HCT116 (cell line): Measurements from ENCODE around the gene BPIFB3. TPM values are rescaled to one million over a fixed set of nuclear protein-coding genes. Genes with fewer than 3 reads are reported as not detected.

Source experiments
- ATAC-seq: fragments of 200-7000 bp; cut with Tn5 transposase; 2 replicates; pipeline ENCODE4 v1.9.1; 2020; ENCODE audit warnings: mild to moderate bottlenecking, moderate library complexity
- Bru-seq: library from RNA; stranded (reverse); fragments of 400-500 nt; gene quantifications from one replicate; lab custom pipeline; 2021; lab: Mats Ljungman, UMichigan
- BruChase-seq, 2 experiments: library from RNA; stranded (reverse); fragments of 400-500 nt; gene quantifications; one replicate each; lab custom pipeline; 2021; lab: Mats Ljungman, UMichigan
- BruUV-seq: library from RNA; stranded (reverse); fragments of 400-500 nt; replicated peaks from 2 replicates; lab custom pipeline; 2021; lab: Mats Ljungman, UMichigan
- CTCF ChIA-PET: fragments of 300-600 bp; sonication (Branson Sonifier 250); formaldehyde crosslinking; loops from one replicate; lab custom pipeline; 2021; ENCODE audit warnings: antibody characterized with exemption; lab: Charles Lee
- POLR2A ChIA-PET: fragments of 300-600, 350-600 bp; sonication (Branson Sonifier 250); formaldehyde crosslinking; loops from one replicate; lab custom pipeline; 2021; ENCODE audit warnings: antibody characterized with exemption; lab: Charles Lee
- RAD21 ChIA-PET, 2 experiments: fragments of 300-600 bp; sonication (Branson Sonifier 250); formaldehyde crosslinking; loops; one replicate each; lab custom pipeline; 2023; ENCODE audit warnings: low total read pairs in 2 of 2; ENCODE audit not compliant: uncharacterized antibody in 2 of 2, unreplicated experiment in 2 of 2, low non-redundant PET in 1 of 2; lab: Charles Lee
- DNase-seq: peaks from one replicate; pipeline ENCODE4 v3.0.0-alpha.2; 2010; ENCODE audit warnings: low read depth, low spot score
- H2AFZ ChIP-seq: fragments of 200-600 bp; shearing (Covaris generic), sonication (generic); 2 replicates; pipeline ENCODE4 v1.6.1; 2017; ENCODE audit warnings: low read depth, mixed run types, mixed read lengths, antibody characterized with exemption, low read length; ENCODE audit not compliant: poor library complexity, severe bottlenecking
- H3K27ac ChIP-seq: 2 replicates; pipeline ENCODE4 v1.5.1; 2012; ENCODE audit warnings: low read depth, low read length
- H3K27me3 ChIP-seq: fragments of 200-600 bp; sonication (generic); 2 replicates; pipeline ENCODE4 v1.6.1; 2016; ENCODE audit warnings: mixed run types, low read length, mixed read lengths; ENCODE audit not compliant: insufficient read depth
- H3K36me3 ChIP-seq, 2 experiments: fragments of 200-500 bp in 1 of 2; fragments of 200-600 bp in 1 of 2; sonication (Bioruptor generic) in 1 of 2; sonication (generic) in 1 of 2; 2 replicates each; pipeline versions ENCODE4 v1.5.1 to v1.6.1; 2014 to 2016; ENCODE audit warnings: low read length in 2 of 2, inconsistent platforms in 1 of 2, mixed read lengths in 1 of 2, mixed run types in 1 of 2; ENCODE audit not compliant: insufficient read depth in 2 of 2, control insufficient read depth in 1 of 2
- H3K4me1 ChIP-seq, 2 experiments: fragments of 200-600 bp in 1 of 2; sonication (generic) in 1 of 2; 2 replicates each; pipeline versions ENCODE4 v1.5.1 to v1.6.1; 2012 to 2017; ENCODE audit warnings: low read length in 2 of 2, inconsistent platforms in 1 of 2, mild to moderate bottlenecking in 1 of 2, mixed read lengths in 1 of 2, mixed run types in 1 of 2, moderate library complexity in 1 of 2; ENCODE audit not compliant: insufficient read depth in 2 of 2, control insufficient read depth in 1 of 2
- H3K4me2 ChIP-seq: fragments of 200-600 bp; sonication (generic); 2 replicates; pipeline ENCODE4 v1.6.1; 2017; ENCODE audit warnings: mixed run types, low read length, mixed read lengths
- H3K4me3 ChIP-seq, 2 experiments: fragments of 200-600 bp in 1 of 2; sonication (generic) in 1 of 2; replicated peaks in 1 of 2; 2 replicates each; pipeline ENCODE4 v1.5.1; 2011 to 2016; ENCODE audit warnings: low read length in 2 of 2, control low read depth in 1 of 2, low read depth in 1 of 2, mild to moderate bottlenecking in 1 of 2, mixed read lengths in 1 of 2, mixed run types in 1 of 2
- H3K79me2 ChIP-seq: fragments of 200-600 bp; sonication (generic); 2 replicates; pipeline ENCODE4 v1.6.1; 2017; ENCODE audit warnings: mild to moderate bottlenecking, mixed run types, low read length, moderate library complexity, mixed read lengths; ENCODE audit not compliant: insufficient read depth
- H3K9ac ChIP-seq: fragments of 200-600 bp; sonication (generic); 2 replicates; pipeline ENCODE4 v1.6.1; 2016; ENCODE audit warnings: low read length, mixed read lengths
- H3K9me2 ChIP-seq: fragments of 200-600 bp; sonication (generic), shearing (Covaris generic); 2 replicates; pipeline ENCODE4 v1.6.1; 2017; ENCODE audit warnings: mixed run types, mild to moderate bottlenecking, moderate library complexity; ENCODE audit not compliant: insufficient read depth
- H3K9me3 ChIP-seq, 2 experiments: fragments of 200-500 bp in 1 of 2; fragments of 200-600 bp in 1 of 2; sonication (Bioruptor generic) in 1 of 2; sonication (generic) in 1 of 2; 2 replicates each; pipeline ENCODE4 v1.6.1; 2014 to 2017; ENCODE audit warnings: low read length in 2 of 2, mixed read lengths in 2 of 2, inconsistent platforms in 1 of 2, low read depth in 1 of 2, mild to moderate bottlenecking in 1 of 2, mixed run types in 1 of 2, moderate library complexity in 1 of 2; ENCODE audit not compliant: control insufficient read depth in 1 of 2, insufficient read depth in 1 of 2
- H4K20me1 ChIP-seq: fragments of 200-600 bp; sonication (generic), shearing (Covaris generic); 2 replicates; pipeline ENCODE4 v1.6.1; 2017; ENCODE audit warnings: mixed run types, mild to moderate bottlenecking, moderate library complexity; ENCODE audit not compliant: insufficient read depth
- ATF3 ChIP-seq: IDR thresholded peaks from 2 replicates; pipeline ENCODE4 v1.6.1; 2012
- CBX3 ChIP-seq: IDR thresholded peaks from 2 replicates; pipeline ENCODE4 v1.6.1; 2012; ENCODE audit warnings: low read depth
- CEBPB ChIP-seq: IDR thresholded peaks from 2 replicates; pipeline ENCODE4 v1.6.1; 2012; ENCODE audit warnings: low read depth
- EGR1 ChIP-seq: IDR thresholded peaks from 2 replicates; pipeline ENCODE4 v1.6.1; 2012; ENCODE audit warnings: low read depth
- ELF1 ChIP-seq: IDR thresholded peaks from 2 replicates; pipeline ENCODE4 v1.6.1; 2012; ENCODE audit warnings: low read depth, borderline replicate concordance
- EZH2phosphoT487 ChIP-seq: fragments of 200-600 bp; IDR thresholded peaks from 2 replicates; pipeline ENCODE4 v1.6.1; 2018; ENCODE audit warnings: antibody characterized with exemption, borderline replicate concordance
- FOSL1 ChIP-seq: IDR thresholded peaks from 2 replicates; pipeline ENCODE4 v1.6.1; 2012; ENCODE audit warnings: low read depth
- POLR2A ChIP-seq: IDR thresholded peaks from 2 replicates; pipeline ENCODE4 v1.7.0; 2011; ENCODE audit warnings: borderline replicate concordance; ENCODE audit not compliant: insufficient read depth, insufficient read length; ENCODE audit errors: extremely low read depth
- POLR2AphosphoS5 ChIP-seq: IDR thresholded peaks from 2 replicates; pipeline ENCODE4 v1.6.1; 2011; ENCODE audit warnings: mild to moderate bottlenecking, low read depth, low read length, moderate library complexity
- REST ChIP-seq: IDR thresholded peaks from 2 replicates; pipeline ENCODE4 v1.6.1; 2012; ENCODE audit warnings: low read depth
- SRF ChIP-seq: IDR thresholded peaks from 2 replicates; pipeline ENCODE4 v1.6.1; 2012; ENCODE audit warnings: low read depth
- TCF7L2 ChIP-seq: IDR thresholded peaks from 2 replicates; pipeline ENCODE4 v1.7.0; 2011; ENCODE audit warnings: borderline replicate concordance, inconsistent platforms; ENCODE audit not compliant: insufficient read depth, insufficient read length; ENCODE audit errors: extremely low read depth
- YY1 ChIP-seq: IDR thresholded peaks from 2 replicates; pipeline ENCODE4 v1.6.1; 2011; ENCODE audit warnings: low read length, low read depth, moderate library complexity, mild to moderate bottlenecking; ENCODE audit not compliant: insufficient replicate concordance; ENCODE audit errors: extremely low read depth
- ZNF274 ChIP-seq: fragments of 200-500 bp; sonication (Bioruptor generic); IDR thresholded peaks from 2 replicates; pipeline ENCODE4 v1.6.1; 2014; ENCODE audit warnings: mild to moderate bottlenecking, low read depth, low read length, inconsistent platforms
- intact Hi-C: fragments of 100-400 bp; cut with micrococcal nuclease; formaldehyde crosslinking; loops from 2 replicates; pipeline ENCODE4 v1.10.0; 2022
- long read RNA-seq: library from polyadenylated mRNA; unstranded; transcript quantifications from one replicate; pipeline ENCODE4 v2.0.0, GENCODE V29; 2021; ENCODE audit not compliant: unreplicated experiment
- polyA plus RNA-seq: library from polyadenylated mRNA; unstranded; fragments of >200 nt; gene quantifications from 2 replicates; pipeline ENCODE4 v1.2.1, GENCODE V29; 2012; ENCODE audit warnings: missing spikeins
- total RNA-seq: library from RNA; stranded (reverse); gene quantifications from one replicate; pipeline ENCODE4 v1.2.1, GENCODE V29; 2021; ENCODE audit not compliant: unreplicated experiment

BPIFB3 gene
- total RNA-seq (not detected), Bru-seq, nascent RNA (not detected), BruChase-seq, experiment 1, labeled RNA remaining after a 6-hour chase (not detected), BruChase-seq, experiment 2, labeled RNA remaining after a 2-hour chase (not detected)
- not detected in 2 replicates for polyA plus RNA-seq
- long read RNA-seq, result 0 reads

GRCh38 chr20:33053291-33054106, at the start of gene BPIFB3:
Gene BPIFB3 (plus strand): TSS chr20:33053903. CDS start chr20:33055436, 1,533 bp downstream.
- no TSS peak for BruUV-seq
- ATAC-seq (no peak), DNase-seq (no peak)
- Histone ChIP-seq H3K36me3 (no peaks in the 10 kb centered on the region), H3K9me3 (no peaks in the 10 kb centered on the region), H3K27me3 (no peaks in the 10 kb centered on the region), H4K20me1 (no peaks in the 10 kb centered on the region), H3K9me2 (no peaks in the 10 kb centered on the region), H3K79me2 (no peaks in the 10 kb centered on the region), H3K4me2 (no peak within 1 kb of the TSS), H3K4me1 (no peaks in the 10 kb centered on the region), H3K27ac (no peak within 1 kb of the TSS), H3K9ac (no peak within 1 kb of the TSS), H2AFZ (no peak within 1 kb of the TSS), H3K4me3 (no peak within 1 kb of the TSS)
- CTCF ChIA-PET, result no interaction called here
- TF ChIP-seq SRF (no peak), EZH2phosphoT487 (no peak), FOSL1 (no peak), CEBPB (no peak), TCF7L2 (no peak), ELF1 (no peak), CBX3 (no peak)
- POLR2A ChIA-PET, result no interaction called here
- intact Hi-C loops, result no loop called here
- RAD21 ChIA-PET, result no interaction called here

GRCh38 chr20:33004141-33004751, 49.5 kb upstream of the BPIFB3 start, which contains the start of gene SUN5:
Gene SUN5 (minus strand): TSS chr20:33004433. CDS start chr20:33004340, 93 bp downstream.
- H3K9me3 ChIP-seq, result no peaks in the 10 kb centered on the region
- no TSS peak for BruUV-seq
- DNase-seq (no peak), ATAC-seq (no peak)
- no peaks in the 10 kb centered on the region for H3K36me3 ChIP-seq
- no peaks in the 10 kb centered on the region for H3K79me2 ChIP-seq
- H3K9me2 ChIP-seq, result no peaks in the 10 kb centered on the region
- no peak within 1 kb of the TSS for H3K27ac ChIP-seq
- H2AFZ ChIP-seq, result no peak within 1 kb of the TSS
- H3K4me1 ChIP-seq, result peaks cover 0 to 3% of the 10 kb centered on the region in 2 experiments; a peak in 1 of 4 replicates
- ChIA-PET CTCF (interaction anchor here (1.0 to 1.7 kb wide), 3 partner anchors 9 to 92 kb away, joined by 3 to 5 read pairs (median 4); no protein-coding TSS in a partner anchor), RAD21 (no interaction called here), POLR2A (no interaction called here)
- intact Hi-C loops, result no loop called here
- no peaks in the 10 kb centered on the region for H4K20me1 ChIP-seq
- no peak within 1 kb of the TSS for H3K4me2 ChIP-seq
- H3K4me3 ChIP-seq, result no peak within 1 kb of the TSS
- no peaks in the 10 kb centered on the region for H3K27me3 ChIP-seq
- no peak within 1 kb of the TSS for H3K9ac ChIP-seq
- TF ChIP-seq TCF7L2, result no peak
- no peak for TF ChIP-seq POLR2AphosphoS5
- no peak for TF ChIP-seq ATF3
- no peak for TF ChIP-seq FOSL1
- TF ChIP-seq REST, result no peak
- TF ChIP-seq POLR2A, result no peak
- no peak for TF ChIP-seq EGR1
- TF ChIP-seq YY1, result no peak
- no peak for TF ChIP-seq ZNF274
- no peak for TF ChIP-seq CEBPB
- TF ChIP-seq ELF1, result no peak
